H9 (cell line): ENCODE data around the gene MRGPRD. TPM values are rescaled to one million over a fixed set of nuclear protein-coding genes. Genes with fewer than 3 reads are reported as not detected.
A peak's percentile ranks its signal among the peaks of the same experiment; 100 is the strongest.

ENCODE experiments used
- DNase-seq: peaks from one replicate; pipeline ENCODE4 v3.0.0-alpha.2; 2017
- H2AFZ ChIP-seq: one replicate; pipeline ENCODE4 v1.6.1; 2013; ENCODE audit warnings: mild to moderate bottlenecking, low read length, control low read depth, moderate library complexity
- H2AK5ac ChIP-seq: 2 replicates; pipeline ENCODE4 v1.6.1; 2013; ENCODE audit warnings: low read length, control low read depth, mixed read lengths; ENCODE audit not compliant: insufficient read length
- H2BK120ac ChIP-seq: one replicate; pipeline ENCODE4 v1.6.1; 2013; ENCODE audit warnings: low read depth, mild to moderate bottlenecking, low read length, control low read depth, inconsistent platforms; ENCODE audit not compliant: poor library complexity, severe bottlenecking
- H2BK12ac ChIP-seq: 2 replicates; pipeline ENCODE4 v1.6.1; 2013; ENCODE audit warnings: low read length, control low read depth, mixed read lengths, low read depth; ENCODE audit not compliant: insufficient read length
- H2BK15ac ChIP-seq: 2 replicates; pipeline ENCODE4 v1.6.1; 2013; ENCODE audit warnings: low read depth, low read length, control low read depth
- H2BK20ac ChIP-seq: one replicate; pipeline ENCODE4 v1.6.1; 2013; ENCODE audit warnings: low read depth, mild to moderate bottlenecking, low read length, control low read depth, inconsistent platforms; ENCODE audit not compliant: poor library complexity, severe bottlenecking
- H2BK5ac ChIP-seq: 2 replicates; pipeline ENCODE4 v1.6.1; 2013; ENCODE audit warnings: low read length, control low read depth, mixed read lengths; ENCODE audit not compliant: insufficient read length
- H3K14ac ChIP-seq: 2 replicates; pipeline ENCODE4 v1.6.1; 2013; ENCODE audit warnings: low read length, control low read depth; ENCODE audit not compliant: insufficient read depth
- H3K18ac ChIP-seq: 2 replicates; pipeline ENCODE4 v1.6.1; 2013; ENCODE audit warnings: low read depth, mild to moderate bottlenecking, mixed read lengths, low read length, control low read depth; ENCODE audit not compliant: insufficient read length
- H3K23ac ChIP-seq: 2 replicates; pipeline ENCODE4 v1.6.1; 2013; ENCODE audit warnings: low read length, control low read depth, mixed read lengths, low read depth; ENCODE audit not compliant: insufficient read length
- H3K23me2 ChIP-seq: 2 replicates; pipeline ENCODE4 v1.6.1; 2013; ENCODE audit warnings: low read depth, mild to moderate bottlenecking, mixed read lengths, low read length, control low read depth; ENCODE audit not compliant: insufficient read length, poor library complexity, severe bottlenecking
- H3K27ac ChIP-seq: 2 replicates; pipeline ENCODE4 v1.5.1; 2013; ENCODE audit warnings: low read length, control low read depth, mixed read lengths, low read depth; ENCODE audit not compliant: insufficient read length
- H3K27me3 ChIP-seq: 2 replicates; pipeline ENCODE4 v1.6.1; 2013; ENCODE audit warnings: low read length, control low read depth, inconsistent platforms; ENCODE audit not compliant: insufficient read depth
- H3K4ac ChIP-seq: 2 replicates; pipeline ENCODE4 v1.6.1; 2013; ENCODE audit warnings: low read depth, mild to moderate bottlenecking, control low read depth, inconsistent platforms, low read length, moderate library complexity
- H3K4me1 ChIP-seq: 2 replicates; pipeline ENCODE4 v1.6.1; 2013; ENCODE audit warnings: low read length, control low read depth, inconsistent platforms; ENCODE audit not compliant: insufficient read depth
- H3K4me2 ChIP-seq: 2 replicates; pipeline ENCODE4 v1.6.1; 2013; ENCODE audit warnings: low read length, control low read depth, mixed read lengths; ENCODE audit not compliant: insufficient read length, insufficient read depth
- H3K56ac ChIP-seq: 2 replicates; pipeline ENCODE4 v1.6.1; 2013; ENCODE audit warnings: low read depth, mild to moderate bottlenecking, mixed read lengths, low read length, control low read depth; ENCODE audit not compliant: insufficient read length
- H3K79me1 ChIP-seq: 2 replicates; pipeline ENCODE4 v1.6.1; 2013; ENCODE audit warnings: low read depth, mild to moderate bottlenecking, moderate library complexity, low read length, control low read depth, inconsistent platforms; ENCODE audit not compliant: insufficient read depth, poor library complexity, severe bottlenecking
- H3K79me2 ChIP-seq: 2 replicates; pipeline ENCODE4 v1.6.1; 2013; ENCODE audit warnings: low read length, control low read depth, inconsistent platforms; ENCODE audit not compliant: insufficient read depth
- H3K9ac ChIP-seq: 2 replicates; pipeline ENCODE4 v1.6.1; 2013; ENCODE audit warnings: low read length, control low read depth, mixed read lengths; ENCODE audit not compliant: insufficient read length; ENCODE audit errors: extremely low read depth
- H3K9me3 ChIP-seq: one replicate; pipeline ENCODE4 v1.6.1; 2013; ENCODE audit warnings: low read depth, low read length, inconsistent platforms; ENCODE audit not compliant: control insufficient read depth
- H3T11ph ChIP-seq: one replicate; pipeline ENCODE4 v1.6.1; 2013; ENCODE audit warnings: mild to moderate bottlenecking, low read length, control low read depth, inconsistent platforms
- H4K20me1 ChIP-seq: one replicate; pipeline ENCODE4 v1.6.1; 2013; ENCODE audit not compliant: control insufficient read depth, insufficient read length, insufficient read depth
- H4K5ac ChIP-seq: 2 replicates; pipeline ENCODE4 v1.6.1; 2013; ENCODE audit warnings: low read depth, mild to moderate bottlenecking, mixed read lengths, low read length, control low read depth; ENCODE audit not compliant: insufficient read length
- H4K8ac ChIP-seq: replicated peaks from 2 replicates; pipeline ENCODE4 v1.6.1; 2013; ENCODE audit warnings: low read length, control low read depth, mixed read lengths, low read depth; ENCODE audit not compliant: insufficient read length
- H4K91ac ChIP-seq: 2 replicates; pipeline ENCODE4 v1.6.1; 2013; ENCODE audit warnings: low read depth, mild to moderate bottlenecking, moderate library complexity, mixed read lengths, low read length, control low read depth; ENCODE audit not compliant: insufficient read length
- H3K27ac Mint-ChIP-seq, 3 experiments: 2 replicates in 2 of 3; 3 replicates in 1 of 3; pipeline ENCODE4 v1.8.0; 2020 to 2021; ENCODE audit warnings: mixed read lengths in 3 of 3, mild to moderate bottlenecking in 1 of 3, moderate library complexity in 1 of 3
- H3K27me3 Mint-ChIP-seq: 2 replicates; pipeline ENCODE4 v1.8.0; 2021; ENCODE audit warnings: low read depth, mild to moderate bottlenecking, moderate library complexity, mixed read lengths
- H3K36me3 Mint-ChIP-seq, 3 experiments: 2 replicates in 2 of 3; 3 replicates in 1 of 3; pipeline ENCODE4 v1.8.0; 2020 to 2021; ENCODE audit warnings: low read depth in 3 of 3, mixed read lengths in 3 of 3; ENCODE audit not compliant: insufficient read depth in 1 of 3
- H3K4me1 Mint-ChIP-seq, 2 experiments: 2 replicates each; pipeline ENCODE4 v1.8.0; 2020; ENCODE audit warnings: mixed read lengths in 2 of 2
- H3K4me3 Mint-ChIP-seq, 2 experiments: 2 replicates in 1 of 2; 3 replicates in 1 of 2; pipeline ENCODE4 v1.8.0; 2020 to 2021; ENCODE audit warnings: mild to moderate bottlenecking in 2 of 2, mixed read lengths in 2 of 2, moderate library complexity in 1 of 2
- H3K9me3 Mint-ChIP-seq, 2 experiments: 2 replicates in 1 of 2; 3 replicates in 1 of 2; pipeline ENCODE4 v1.8.0; 2020; ENCODE audit warnings: mild to moderate bottlenecking in 2 of 2, mixed read lengths in 2 of 2, moderate library complexity in 1 of 2
- WGBS: extraction: QIAGEN DNeasy Blood & Tissue Kit; methylation state at CpG from one replicate; pipeline ENCODE4 v1.1.7; 2013; ENCODE audit warnings: missing lambda C conversion rate, low lambda C conversion rate, mixed read lengths; ENCODE audit not compliant: insufficient read length; ENCODE audit errors: extremely low coverage; 5-methylcytosine and 5-hydroxymethylcytosine counted together
- total RNA-seq: library from RNA; stranded (reverse); gene quantifications from 2 replicates; pipeline ENCODE4 v1.2.1, GENCODE V29; 2021
- TF ChIP-seq, protein P1 (sequence below): fragments of 200-600 bp; sonication (generic); conservative IDR thresholded peaks from 3 replicates; pipeline ENCODE4 v1.8.0; 2021; ENCODE audit warnings: antibody characterized with exemption, mild to moderate bottlenecking

MRGPRD gene
- total RNA-seq, 1 experiment from 2014 or later = not detected

DNA sequence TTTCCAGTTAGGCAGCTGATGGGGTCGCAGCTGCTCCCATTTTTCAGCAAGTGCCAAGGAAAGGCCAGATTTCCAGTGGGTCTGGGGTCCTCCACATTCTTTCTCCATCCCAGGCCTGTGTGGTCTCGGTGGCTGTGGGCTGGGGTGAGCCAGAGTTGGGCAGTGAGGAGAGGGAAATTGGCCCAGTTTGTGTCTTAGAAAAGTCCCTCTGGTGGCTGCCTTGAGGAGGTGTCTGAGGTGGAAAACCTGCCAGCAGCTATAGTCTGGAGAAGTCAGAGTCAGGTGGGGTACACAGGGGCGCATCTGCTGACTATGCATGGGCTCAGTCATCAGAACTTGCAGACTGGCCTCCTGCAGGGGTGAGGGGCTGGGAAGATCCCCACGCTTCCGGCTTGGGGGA, 30.5 kb downstream of the MRGPRD start:
- Histone ChIP-seq H3K79me1 (no peaks in the 10 kb centered on the region), H4K8ac (no peak overlapping the region), H3K9me3 (no peaks in the 10 kb centered on the region), H2AK5ac (no peak overlapping the region), H3K18ac (no peak overlapping the region), H3T11ph (no peak overlapping the region), H3K27me3 (no peaks in the 10 kb centered on the region), H3K9ac (no peak overlapping the region), H3K4me1 (no peaks in the 10 kb centered on the region; the same call in 1 of the 2 replicates), H2BK12ac (no peak overlapping the region), H3K27ac (no peak overlapping the region), H3K56ac (no peak overlapping the region), H2BK20ac (no peak overlapping the region), H3K4ac (no peak overlapping the region), H4K20me1 (no peaks in the 10 kb centered on the region), H3K4me2 (no peak overlapping the region), H4K5ac (no peak overlapping the region), H2BK15ac (no peak overlapping the region), H2AFZ (no peak overlapping the region), H2BK120ac (no peak overlapping the region), H4K91ac (no peak overlapping the region), H3K14ac (no peak overlapping the region), H3K23ac (no peak overlapping the region), H2BK5ac (no peak overlapping the region), H3K23me2 (no peaks in the 10 kb centered on the region), H3K79me2 (no peaks in the 10 kb centered on the region)
- TF ChIP-seq, protein P1, sequence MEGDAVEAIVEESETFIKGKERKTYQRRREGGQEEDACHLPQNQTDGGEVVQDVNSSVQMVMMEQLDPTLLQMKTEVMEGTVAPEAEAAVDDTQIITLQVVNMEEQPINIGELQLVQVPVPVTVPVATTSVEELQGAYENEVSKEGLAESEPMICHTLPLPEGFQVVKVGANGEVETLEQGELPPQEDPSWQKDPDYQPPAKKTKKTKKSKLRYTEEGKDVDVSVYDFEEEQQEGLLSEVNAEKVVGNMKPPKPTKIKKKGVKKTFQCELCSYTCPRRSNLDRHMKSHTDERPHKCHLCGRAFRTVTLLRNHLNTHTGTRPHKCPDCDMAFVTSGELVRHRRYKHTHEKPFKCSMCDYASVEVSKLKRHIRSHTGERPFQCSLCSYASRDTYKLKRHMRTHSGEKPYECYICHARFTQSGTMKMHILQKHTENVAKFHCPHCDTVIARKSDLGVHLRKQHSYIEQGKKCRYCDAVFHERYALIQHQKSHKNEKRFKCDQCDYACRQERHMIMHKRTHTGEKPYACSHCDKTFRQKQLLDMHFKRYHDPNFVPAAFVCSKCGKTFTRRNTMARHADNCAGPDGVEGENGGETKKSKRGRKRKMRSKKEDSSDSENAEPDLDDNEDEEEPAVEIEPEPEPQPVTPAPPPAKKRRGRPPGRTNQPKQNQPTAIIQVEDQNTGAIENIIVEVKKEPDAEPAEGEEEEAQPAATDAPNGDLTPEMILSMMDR = peak; percentile 66
- no peaks in the 10 kb centered on the region; a peak in 1 of 5 replicates for H3K9me3 Mint-ChIP-seq
- peak; percentile 66 for DNase-seq
- H3K27me3 Mint-ChIP-seq = no peaks in the 10 kb centered on the region; the same call in none of the 2 replicates
- peaks cover 24 to 34% of the 10 kb centered on the region in 2 experiments for H3K4me1 Mint-ChIP-seq
- no peak overlapping the region for H3K4me3 Mint-ChIP-seq
- no peak overlapping the region for H3K27ac Mint-ChIP-seq
- WGBS = no CpG with 5 or more reads among the region's 5 CpGs
- no peaks in the 10 kb centered on the region for H3K36me3 Mint-ChIP-seq
